Breast epithelium (tissue), 3 donors: ENCODE measurements around the gene MIEF2.

Experiments
- CTCF ChIP-seq, 3 donors: fragments of 450-650 bp; IDR thresholded peaks; one replicate each; pipeline ENCODE4 v1.5.1; 2016 to 2017; ENCODE audit warnings: antibody characterized with exemption in 3 of 3, mild to moderate bottlenecking in 3 of 3, moderate library complexity in 3 of 3
- POLR2A ChIP-seq: fragments of 450-650 bp; IDR thresholded peaks from one replicate; pipeline ENCODE4 v1.6.1; 2016; ENCODE audit warnings: antibody characterized with exemption, mild to moderate bottlenecking, moderate library complexity

GRCh38 chr17:18226284-18226945 lies 34.0 kb upstream of the MIEF2 start:
- TF ChIP-seq POLR2A (no peak), CTCF (IDR thresholded peaks at IDR 0.05) (no peak)
